ENCODE data around the gene IGF2.
A peak's percentile ranks its signal among the peaks of the same experiment; 100 is the strongest.

IGF2 gene

GRCh38 chr11:2153581-2154194 lies 14.5 kb upstream of the IGF2 start:
- DNase-seq, result no peak

DNA sequence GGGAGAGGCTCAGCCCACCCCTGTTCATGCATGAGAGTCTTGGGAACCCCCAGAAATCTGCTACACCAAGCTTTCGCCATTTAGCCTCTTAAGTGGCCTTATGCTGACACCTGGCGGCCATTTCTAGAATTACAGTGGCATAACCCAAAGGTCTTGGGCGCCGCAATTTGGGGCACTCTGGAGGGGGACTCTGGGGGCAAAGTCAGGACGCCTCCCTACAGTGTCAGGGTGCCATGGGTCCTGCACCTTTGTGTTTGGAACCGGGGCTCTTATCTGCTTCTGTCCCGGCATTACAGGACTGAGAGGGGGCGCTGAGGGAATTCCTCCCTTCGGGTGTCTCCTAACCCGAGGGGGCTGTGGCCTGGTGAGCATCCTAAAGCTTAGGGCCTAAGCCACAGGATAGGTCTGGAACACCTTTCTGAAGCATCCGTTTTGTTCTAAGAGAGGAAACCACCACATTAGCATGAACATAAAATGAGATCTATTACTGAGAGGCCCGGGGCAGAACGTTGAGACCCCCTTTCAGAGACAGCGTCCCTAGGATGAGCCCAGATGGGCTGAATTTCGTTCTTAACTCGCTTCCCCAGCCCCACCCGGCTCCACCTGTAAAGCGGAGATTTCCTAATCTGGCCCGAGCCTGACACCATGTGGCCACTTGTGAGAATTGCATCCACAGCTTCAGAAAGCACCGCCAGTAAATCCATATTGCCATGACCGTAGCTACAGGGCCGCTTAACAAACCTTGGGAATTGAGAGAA lies 12.5 kb upstream of the IGF2 start:
- DNase-seq, result peak; percentile 89

DNA sequence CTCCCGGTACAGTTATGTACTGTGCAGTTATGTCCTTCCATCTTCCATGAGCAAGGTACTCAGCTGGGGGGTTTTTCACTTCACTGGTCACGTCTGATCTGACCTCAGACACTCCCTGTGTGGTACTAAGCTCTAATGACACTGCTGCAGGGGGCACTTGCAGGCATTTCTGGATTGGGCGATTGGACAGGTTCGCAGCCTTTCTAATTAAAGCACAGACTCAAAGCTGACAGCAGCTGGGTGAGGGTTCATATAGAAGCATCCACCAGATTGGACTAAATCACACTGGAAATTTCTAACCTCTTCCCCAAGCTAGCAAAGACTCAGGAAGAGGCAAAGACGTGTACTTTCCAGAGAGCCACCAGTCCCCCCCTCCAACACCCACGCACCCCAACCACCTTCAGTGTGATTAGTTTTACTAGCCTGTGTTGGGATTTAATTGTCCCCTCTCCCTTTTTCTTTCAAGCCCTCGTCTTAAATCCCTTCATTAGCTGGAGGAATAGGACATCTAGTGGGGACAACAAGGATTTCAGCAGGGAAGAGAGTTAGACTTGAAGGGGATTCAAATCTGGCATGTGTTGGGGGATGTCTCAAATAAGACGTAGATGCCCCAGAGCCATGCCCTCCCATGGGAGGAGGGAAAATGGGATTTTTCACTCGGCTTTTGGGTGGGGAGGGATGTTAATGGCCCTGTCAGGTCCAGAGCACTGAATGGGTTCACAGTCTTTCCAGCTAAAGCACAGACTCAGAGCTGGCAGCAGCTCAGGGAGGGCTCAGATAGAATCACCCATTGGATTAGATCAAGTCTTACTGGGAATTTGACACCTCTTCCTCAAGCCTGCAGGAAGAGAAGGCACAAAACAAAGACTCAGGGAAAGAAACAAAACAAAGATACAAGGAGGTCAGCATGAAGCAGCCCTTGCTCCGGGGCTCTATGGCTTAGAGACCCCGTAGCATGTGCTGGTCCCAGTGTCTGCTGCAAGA lies 11.0 kb upstream of the IGF2 start:
- DNase-seq, result no peak

GRCh38 chr11:2149460-2149859 lies 10.3 kb upstream of the IGF2 start:
- DNase-seq, result no peak

DNA sequence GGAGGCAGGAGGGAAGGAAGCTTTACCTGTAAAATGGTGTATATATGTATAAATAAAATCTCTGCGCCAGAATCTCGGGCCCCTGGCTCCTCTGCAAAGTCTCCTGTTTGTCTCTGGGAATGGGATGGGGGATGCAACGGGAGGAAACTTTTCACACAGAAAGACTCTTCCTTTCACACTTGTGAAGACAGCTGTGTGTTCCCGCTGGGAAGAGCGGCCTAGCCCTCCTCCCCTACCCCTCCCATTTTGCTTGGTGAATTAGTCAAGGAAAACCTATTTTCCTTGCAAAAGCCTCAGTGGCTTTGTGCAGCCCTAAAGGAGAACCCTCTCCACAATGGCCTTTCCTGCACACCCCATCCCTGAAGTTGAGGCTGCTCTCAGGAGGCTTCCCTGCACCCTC lies 9.4 kb upstream of the IGF2 start:
- DNase-seq, result no peak

DNA sequence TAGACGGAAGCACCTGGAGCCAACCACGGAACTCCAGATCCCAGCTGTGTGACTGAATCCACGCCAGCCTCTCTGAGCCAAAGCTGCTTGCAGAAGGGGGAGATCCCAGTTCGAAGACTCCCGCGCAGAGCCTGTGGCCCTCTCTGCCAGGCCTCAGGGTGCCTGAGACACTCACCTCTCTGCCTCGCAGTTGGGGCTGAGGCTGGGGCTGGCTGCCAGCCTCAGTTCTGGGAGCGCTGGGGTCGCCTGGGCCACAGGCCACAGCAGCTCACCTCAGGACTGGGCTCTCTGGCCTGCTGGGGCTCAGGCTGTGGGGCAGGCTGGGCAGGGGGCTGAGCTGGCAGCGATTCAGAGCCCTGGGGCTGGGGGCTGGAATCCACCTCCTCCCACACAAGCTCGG lies 8.2 kb upstream of the IGF2 start:
- DNase-seq, result no peak

DNA sequence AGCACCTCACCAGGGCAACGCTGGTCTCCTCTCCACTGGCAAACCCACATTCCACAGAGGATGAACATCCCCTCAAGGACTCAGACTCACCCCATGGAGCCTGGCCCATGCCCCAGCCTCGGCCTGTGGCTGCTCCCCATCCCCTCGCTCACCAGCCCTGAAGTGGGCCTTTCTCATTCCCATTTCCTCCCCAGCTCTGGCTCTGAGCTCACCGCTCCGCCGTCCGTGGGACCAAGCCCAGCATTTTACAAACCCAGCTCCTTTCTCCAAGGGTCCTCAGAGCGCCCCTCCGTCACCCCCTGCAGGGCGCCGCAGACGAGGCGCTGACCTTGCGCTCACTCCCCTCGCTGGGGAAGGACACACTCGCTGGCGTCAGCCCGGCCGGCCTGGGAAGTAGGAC lies 6.9 kb upstream of the IGF2 start:
- DNase-seq, result no peak

GRCh38 chr11:2144544-2145248 lies 5.5 kb upstream of the IGF2 start:
- DNase-seq, result no peak

- DNase-seq, result no peak
These were observed 4.8 kb upstream of the IGF2 start for GRCh38 chr11:2143799-2144543.

DNA sequence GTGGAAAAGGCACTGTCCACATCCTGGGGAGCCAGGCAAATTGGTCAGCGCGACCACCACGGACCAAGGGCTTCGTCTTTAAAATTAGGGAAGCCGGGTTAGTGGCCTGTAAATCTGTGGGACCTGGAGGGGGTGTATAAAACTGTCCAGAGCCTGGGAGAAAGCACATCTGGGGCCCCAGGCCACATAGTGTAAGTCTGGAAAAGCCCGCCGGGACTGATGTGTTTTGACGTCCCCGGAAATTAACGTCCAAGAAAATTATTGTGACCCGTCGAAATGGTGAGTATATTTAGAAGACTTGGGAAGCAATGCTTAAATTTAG lies 4.2 kb upstream of the IGF2 start:
- DNase-seq, result no peak

GRCh38 chr11:2142762-2143202 lies 3.6 kb upstream of the IGF2 start:
- no peak for DNase-seq

GRCh38 chr11:2142300-2142759 lies 3.1 kb upstream of the IGF2 start:
- no peak for DNase-seq

GRCh38 chr11:2140411-2141400 lies 1.5 kb upstream of the IGF2 start:
- DNase-seq, result no peak

DNA sequence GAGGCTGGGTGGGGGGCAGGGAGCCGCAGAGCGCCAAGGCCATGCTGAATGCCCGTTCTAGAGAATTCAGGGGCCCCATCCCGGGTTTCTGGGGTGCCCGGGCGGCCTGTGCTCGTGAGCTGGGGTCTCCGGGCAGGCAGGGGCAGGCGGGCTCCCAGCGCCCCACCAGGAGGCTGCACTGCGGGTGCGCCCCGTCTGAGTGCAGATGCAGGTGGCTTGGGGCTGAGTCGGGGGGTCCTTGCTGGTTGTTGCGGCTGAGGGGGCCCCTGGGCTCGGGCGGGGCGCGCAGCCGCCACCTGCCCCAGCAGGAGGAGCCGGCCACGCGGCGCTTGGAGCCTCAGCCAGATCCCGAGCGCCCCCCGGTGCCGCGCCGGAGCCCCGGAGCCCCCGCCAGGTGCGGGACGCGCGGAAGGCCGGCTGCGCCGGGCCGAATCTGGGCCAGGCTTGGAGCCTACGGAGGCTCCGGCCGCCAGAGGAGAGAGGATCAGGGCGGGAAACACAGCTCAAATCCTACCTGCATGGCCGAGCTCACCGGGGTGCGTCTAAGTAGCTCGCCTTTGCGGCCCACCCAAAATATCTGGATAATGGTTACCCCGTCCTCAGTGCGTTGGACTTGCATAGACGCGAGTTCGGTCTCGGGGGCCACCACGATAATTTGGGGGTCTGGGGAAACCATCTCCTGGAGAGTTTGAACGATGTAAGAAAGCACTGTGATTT lies 590 bp upstream of the IGF2 start:
- no peak for DNase-seq

DNA sequence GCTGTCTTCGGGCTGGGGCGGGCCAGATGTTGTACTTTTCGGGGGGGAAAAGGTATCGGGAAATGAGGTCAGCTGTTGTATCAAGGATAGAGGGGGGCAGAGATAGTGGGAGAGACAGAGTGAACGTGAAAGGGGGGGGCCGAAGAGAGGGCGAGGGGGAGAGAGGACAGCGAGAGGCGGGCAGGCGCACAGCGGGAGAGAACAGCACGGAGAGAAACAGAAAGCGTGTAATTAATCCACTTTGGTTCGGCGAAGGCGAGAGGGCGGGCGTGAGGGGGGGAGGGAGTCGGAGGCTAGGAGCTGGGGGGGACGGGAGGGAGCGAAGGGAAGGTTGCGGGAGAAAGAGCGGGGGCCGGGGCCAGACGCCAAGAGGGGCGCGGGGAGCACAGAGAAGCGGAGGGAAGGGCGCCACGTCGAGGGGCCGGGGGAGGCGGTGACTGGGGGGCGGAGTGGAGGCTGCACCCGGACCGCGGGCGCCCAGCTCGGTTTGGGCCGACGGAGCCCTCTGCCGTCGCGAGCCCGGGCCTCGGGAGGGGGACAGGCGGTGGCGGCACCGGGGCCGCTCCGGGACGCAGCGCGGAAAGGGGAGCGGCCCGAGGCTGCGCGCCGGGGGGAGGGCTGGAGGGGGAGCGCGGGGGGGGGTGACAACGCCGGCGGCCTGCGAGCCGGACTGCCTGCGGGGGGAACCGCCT lies 612 bp downstream of the IGF2 start:
- no peak for DNase-seq

DNA sequence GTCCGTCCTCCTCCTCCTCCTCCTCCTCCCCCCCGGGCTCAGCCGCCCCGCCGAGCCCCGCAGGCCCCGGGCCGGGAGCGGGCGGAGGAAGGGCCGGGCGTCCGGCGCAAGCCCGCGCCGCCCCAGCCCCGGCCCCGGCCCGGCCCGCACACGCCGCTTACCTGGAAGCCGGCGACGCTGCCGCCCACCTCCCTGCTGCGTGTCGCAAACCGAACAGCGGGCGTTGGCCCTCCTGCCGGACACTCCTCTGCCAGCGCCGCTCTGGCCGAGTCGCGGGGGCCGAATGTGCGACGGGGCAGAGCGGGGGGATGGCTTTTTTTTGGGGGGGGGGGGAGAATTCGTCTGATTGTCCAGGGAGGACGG lies 1.1 kb downstream of the IGF2 start:
- DNase-seq, result no peak

DNA sequence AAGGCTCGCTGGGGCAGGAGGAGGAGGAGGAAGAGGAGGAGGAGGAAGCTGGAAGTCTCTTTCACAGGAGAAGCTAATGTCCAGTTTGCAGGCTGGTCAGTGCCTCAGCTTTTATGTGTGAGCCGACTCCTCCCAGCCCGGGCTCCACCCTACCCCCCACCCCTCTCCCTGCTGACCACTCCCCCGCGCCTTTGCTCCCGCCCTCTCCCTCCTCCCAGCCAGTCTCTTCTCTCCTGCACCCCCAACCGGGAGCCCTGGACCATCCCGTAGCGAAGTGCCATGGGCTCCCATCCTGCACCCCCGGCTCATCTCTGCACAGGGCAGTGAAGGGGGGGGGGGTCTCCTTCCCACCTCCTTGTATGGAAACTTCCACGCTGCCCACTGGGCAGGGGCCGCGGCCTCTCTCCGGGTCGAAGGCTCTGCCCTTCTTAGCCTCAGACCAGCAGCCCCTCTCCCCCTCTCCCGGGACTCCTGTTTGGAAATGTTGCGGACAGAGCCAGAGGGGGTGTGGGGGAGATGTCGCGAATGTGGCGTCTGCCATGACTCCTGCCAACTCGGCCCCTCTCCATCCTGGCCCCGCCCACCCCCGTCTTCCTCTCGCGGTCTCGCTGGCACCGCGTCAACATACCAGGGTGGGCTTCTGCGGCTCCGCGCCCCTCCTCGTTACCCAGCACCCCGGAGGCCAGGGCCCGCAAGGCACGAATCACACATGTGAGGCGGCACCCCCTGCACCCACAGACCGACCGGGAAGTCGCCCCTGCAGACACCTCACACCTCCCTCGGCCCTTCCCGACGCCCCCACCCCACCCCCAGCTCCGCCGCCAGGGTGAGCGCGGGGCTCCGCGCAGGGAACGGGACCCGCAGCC lies 1.8 kb downstream of the IGF2 start:
- no peak for DNase-seq

- DNase-seq, result no peak
These were observed 2.3 kb downstream of the IGF2 start for GRCh38 chr11:2136952-2137201.

All from activated CD8-positive, alpha-beta memory T cell treated with anti-CD3 and anti-CD28 coated beads, Interleukin-2, amount 50 U/mL, for 48 hours (primary cell).